Hindlimb muscle (tissue), 1 donor: ENCODE data around the gene ALX3. TPM values are rescaled to one million over a fixed set of nuclear protein-coding genes. Genes with fewer than 3 reads are reported as not detected.

Experiments used
- DNase-seq: peaks from one replicate; pipeline ENCODE4 v3.0.0-alpha.2; 2013
- polyA plus RNA-seq: library from polyadenylated mRNA; unstranded; fragments of 120-200 nt; gene quantifications from one replicate; pipeline ENCODE4 v1.2.1, GENCODE V29; 2013; ENCODE audit not compliant: insufficient read length

The ALX3 gene
- not detected for polyA plus RNA-seq

DNA sequence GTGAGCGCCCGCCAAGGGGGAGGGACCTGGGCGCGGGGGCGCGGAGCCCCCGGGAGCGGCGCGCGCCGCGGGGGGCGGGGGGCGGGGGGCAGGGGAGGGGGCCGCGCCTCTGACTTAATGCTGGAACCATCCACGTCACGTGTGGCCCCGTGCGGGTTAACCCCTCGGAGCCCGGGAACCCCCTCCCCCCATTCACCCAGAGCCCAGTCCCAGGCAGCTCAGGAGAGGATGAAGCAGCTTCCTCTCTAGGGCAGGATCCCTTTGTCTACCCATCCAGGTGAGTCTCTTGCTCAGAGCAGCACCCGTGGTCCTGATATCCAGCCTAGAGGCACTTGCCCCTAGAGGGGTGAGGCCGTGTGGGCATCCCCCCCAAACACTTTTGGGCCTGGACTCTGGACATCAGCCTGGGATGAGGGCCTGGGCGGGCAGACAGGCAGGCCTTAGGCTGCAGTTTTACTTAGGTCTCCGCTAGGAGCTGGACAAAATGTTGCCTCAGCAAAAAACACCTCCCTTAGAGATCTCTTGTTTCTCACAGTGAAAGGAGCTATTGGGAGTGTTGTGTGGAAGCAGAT, at the start of gene ALX3:
TSS of gene ALX3 (minus strand) at position 2 of the 572 bp plus-strand sequence. CDS start 60 bp downstream, outside the sequence.
- DNase-seq: no peak

GRCh38 chr1:110119843-110120242, 49.4 kb upstream of the ALX3 start:
- DNase-seq: no peak

- no peak for DNase-seq
Measured at GRCh38 chr1:110118636-110119396, 48.3 kb upstream of the ALX3 start.

DNA sequence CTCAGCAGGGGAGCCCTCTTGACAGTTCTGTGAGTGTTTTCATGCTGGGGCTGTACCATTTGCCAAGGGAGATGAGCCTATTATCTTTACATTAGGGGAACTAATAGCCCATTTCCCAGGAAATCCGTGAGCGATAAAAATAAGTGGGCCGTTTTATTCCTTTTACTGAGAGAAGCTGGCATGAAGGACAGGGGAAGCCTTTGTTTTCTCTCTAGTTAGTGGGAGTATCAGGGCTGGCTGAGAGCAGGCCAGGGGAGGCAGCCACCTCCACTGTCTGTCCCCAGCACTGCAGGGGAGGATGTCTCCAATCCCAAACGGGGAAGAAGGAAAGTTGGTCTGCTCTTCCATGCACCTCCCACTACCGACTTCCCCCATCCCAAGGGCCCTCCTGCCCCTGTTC, 44.3 kb upstream of the ALX3 start:
- DNase-seq: no peak

- DNase-seq: no peak
Measured at GRCh38 chr1:110114173-110114572, 43.7 kb upstream of the ALX3 start.

DNA sequence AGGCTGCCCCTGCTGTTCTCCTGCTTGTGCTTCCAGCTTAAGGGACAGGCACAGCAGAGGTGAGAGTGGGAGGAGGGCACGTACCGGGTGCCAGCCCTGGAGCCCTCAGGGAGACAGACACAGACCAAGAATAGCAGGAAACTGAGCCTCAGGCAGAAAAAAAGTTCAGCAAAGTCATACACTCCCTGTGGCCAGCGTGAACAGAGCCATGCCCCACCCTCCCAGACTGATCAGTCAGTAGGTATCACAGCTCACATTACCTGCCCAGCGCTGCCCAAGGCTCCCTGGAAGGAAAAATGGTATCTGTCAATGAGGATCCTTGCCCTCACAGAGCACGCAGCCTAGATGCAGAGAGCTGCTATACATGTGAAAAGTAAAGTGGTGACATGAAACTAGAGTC, 43.1 kb upstream of the ALX3 start:
- no peak for DNase-seq

GRCh38 chr1:110112656-110113055, 42.2 kb upstream of the ALX3 start:
- DNase-seq: no peak

GRCh38 chr1:110112143-110112542, 41.7 kb upstream of the ALX3 start, which contains the start of gene UBL4B:
TSS of gene UBL4B (plus strand) at chr1:110112443. CDS start at chr1:110112535, 92 bp downstream.
- DNase-seq: no peak

GRCh38 chr1:110111081-110111480, 40.6 kb upstream of the ALX3 start:
- no peak for DNase-seq

DNA sequence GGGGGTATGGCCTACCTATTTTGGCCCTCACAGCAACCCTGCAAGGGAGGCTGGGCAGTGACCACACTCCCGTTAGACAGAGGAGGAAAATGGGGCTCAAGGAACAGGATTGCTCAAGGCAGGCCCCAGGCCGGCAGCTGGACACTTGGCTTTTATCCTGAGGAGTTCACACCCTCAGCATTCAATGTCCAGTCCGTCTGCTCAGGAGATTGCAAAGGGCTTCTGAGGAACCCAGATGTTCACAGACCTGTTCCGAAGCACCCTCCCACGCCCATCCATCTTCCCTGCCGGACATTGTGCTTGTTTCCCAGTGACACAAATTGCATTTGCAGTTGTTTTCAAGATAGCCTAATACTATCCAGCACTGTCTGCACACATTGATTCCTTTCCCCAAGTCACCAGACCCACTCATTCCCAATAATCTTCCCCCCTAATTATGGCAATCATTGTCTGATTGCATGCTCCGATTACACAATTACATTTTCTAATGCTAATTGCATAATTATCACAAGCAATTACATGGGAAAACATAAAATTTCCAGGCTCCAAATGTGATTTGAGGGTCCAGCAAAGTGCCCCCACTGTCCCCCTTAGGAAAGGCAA, 37.5 kb upstream of the ALX3 start:
- no peak for DNase-seq

DNA sequence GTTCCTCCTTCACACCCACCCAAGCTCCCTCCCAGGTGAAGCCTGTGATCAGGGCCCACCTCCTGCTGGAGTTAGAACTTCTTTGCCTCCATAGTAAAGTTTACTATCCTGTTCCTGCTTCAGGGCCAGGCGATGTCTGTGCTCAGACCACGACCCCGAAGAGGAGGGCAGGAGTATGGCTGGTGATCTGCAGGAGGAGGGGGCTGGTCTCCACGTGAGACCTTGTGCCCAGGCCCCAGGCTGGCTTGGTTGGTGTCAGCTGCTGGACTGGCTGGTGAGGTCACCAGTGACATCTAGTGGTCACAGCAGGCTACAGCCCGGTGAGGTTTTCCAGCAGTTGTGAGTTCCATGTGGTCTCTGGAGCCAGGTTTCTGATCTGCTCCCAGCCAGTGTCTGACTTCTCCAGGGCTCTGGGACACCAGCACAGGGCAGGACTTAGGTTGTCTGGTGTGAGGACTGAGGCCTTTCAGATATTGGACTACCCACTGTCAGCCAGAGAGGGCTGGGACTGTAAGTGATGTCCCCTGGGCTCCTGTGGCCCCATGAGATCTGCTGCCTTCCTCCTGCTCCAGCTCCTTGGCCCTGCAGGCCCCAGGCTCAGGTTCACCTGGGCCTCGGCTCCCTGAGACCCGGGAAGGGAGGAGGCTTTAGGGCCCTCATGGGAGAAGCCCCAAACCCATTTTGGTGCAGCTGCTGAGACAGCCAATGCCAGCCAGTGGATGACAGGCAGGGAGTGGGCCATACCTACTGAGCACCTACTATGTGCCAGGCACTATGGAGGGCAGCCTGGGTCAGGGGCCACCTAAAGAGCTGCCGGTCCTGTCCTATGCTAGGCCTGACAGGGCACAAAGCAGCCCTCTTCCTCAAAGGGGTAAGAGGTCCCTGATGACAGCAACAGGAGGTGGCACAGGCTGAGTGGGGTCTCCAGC, 35.8 kb upstream of the ALX3 start:
- peak; percentile 64 for DNase-seq

GRCh38 chr1:110102081-110102480, 31.6 kb upstream of the ALX3 start:
- DNase-seq: no peak

DNA sequence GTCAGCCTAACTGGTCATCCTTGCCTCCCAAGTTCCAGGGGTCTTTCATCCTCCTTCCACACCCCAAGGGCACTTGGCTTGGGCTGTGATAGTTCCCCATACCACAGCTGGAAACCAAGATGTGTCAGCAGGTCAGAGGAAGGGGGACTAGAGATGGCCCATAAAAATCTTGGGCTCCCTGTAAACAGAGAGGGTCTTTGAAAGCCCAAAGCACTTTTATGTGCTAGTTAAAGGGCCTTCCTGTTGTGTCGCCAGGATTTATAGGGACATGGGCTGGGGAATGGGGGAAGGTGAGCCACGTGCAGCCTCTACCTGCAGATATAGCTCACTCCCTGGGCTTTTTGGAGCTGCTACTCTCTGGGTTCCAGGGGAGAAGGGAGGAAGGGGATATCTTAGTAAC, 29.9 kb upstream of the ALX3 start:
- DNase-seq: no peak

DNA sequence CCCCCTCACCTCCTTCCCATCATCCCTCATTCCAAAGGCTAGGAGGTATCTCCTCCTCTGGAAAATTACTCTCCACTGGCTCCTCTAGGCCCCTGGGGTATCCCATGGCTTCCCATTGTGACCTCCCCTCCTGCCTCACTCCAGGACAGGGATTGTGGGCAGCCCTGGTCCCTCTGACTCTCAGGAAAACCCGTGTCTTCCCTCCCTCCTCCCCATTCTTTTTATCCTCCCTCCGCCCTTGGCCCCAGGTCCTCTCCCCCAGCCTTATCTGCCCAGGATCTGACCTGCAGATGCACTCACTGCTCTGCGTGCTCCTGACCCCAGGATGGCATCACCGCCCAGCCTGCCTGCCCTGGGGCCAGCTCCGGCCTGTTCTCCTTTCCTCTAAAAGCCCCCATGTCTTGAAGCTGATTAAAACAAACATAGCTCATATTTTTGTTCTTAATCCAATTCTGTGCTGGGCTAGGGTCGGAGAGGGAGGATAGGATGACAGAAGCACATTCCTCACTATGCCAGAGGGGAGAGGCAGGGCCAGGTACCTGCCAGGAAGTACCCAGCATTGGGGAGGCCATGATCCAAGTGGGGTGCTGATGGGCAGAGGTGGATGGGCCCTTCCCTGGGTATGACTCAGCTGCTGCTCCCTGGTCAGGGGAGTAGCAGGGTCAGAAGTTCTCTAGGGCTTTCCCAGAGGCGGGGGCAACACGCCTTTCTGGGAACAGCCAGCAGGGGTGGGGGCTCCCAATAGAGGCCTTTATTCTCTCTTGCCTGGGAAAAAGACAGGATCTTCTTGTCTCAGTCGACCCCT, 28.0 kb upstream of the ALX3 start:
- no peak for DNase-seq

DNA sequence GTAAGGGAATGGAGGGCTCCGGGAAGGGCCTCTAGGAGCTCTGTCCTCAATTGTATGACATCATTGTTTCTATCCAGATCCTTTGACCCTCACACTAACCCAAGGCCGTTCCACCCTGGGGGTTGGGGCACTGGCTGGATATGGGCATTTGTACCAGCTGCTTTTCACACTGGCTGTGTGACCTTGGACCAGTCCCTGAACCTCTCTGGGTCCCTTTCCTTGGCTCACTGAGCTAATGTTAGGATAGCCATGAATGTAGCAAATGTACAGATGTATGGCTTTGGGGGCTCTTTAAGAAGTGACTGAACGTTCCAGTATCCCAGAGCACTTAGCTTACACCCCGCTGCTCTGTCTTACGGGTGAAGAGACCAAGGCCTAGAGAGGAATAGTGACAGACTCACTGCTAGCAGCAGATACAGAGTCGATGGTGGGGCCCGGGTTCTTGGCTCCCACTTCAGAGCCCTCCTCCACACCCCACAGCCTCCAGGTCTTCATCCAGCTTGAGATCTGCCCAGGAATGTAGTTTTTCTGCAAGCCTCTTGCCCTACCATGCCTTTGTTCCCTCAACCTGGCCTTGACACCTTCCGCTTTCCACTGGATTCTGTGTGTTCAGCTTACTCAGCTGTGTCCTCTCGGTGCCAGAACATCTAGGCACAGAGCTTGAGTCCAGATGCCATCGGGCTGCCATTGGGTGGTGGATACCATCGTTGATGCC, 27.2 kb upstream of the ALX3 start:
- no peak for DNase-seq

DNA sequence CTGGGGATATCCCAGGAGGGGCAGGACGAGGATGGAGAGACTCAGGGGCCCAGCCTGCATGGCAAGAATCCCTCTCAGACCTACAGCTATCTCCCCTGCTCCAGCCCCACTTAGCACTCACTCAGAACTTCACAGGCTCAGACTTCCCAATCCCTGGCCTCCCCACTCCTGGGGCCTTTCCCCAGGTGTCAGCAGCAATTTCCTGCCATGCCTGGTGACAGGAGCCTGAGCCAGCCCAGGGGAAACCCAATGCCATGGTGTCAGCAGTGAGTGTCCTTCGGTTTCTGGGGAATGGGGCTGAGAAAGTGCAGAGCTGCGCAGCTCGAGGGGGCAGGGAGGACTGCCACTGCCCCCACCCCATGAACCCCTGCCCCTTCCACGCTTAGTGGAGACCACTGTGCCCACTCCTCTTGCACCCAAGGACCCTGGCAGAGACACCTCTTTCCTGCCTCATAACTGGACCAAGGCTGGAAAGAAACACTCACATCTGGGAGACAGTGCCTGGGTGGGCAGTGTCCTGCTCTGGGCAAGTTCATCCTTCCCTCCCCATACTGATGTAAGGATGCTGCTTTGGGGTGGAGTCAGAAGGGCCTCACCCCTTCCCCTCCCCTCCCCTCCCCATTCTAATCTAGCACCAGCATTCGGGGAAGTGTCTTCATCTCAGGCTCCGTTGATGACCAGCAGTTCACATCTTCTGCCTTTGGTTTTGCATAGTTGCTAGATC, 24.6 kb upstream of the ALX3 start:
- no peak for DNase-seq

DNA sequence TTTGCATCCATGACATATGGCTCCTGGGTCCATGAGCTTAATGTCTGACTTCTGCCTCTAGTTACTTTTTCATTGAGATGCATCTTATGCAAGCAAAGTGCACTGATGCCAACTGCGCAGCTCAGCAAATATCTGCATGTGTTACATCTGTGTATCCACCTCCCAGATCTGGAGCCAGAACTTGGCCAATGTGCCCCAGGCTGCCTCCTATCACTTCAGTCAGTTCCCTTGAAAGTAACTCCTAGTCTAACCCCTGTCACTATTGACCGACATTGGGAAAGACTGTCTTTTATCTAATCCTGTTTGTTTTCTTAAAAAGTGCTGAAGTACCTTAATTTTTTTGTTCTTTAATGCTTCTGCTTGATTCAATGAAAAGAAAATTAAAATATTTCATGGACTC, 22.5 kb upstream of the ALX3 start:
- no peak for DNase-seq

DNA sequence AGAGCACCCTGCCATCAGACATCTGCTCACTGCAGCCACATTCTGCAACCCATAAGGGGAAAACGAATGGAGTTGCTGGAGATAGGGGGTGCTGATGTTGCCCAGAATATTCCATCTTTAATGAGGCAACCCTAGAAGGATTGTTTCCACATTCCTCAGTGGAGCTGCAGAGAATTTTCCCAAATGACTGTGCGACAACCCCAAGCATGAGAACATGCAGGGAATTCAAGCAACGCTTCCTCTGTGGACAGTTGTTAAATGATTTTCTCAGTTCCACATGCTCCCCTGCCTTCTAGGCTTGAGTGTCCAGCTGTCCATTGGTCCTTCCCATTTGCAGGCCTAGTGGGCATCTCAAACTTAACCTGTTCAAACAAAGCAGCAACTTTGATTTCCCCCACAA, 21.3 kb upstream of the ALX3 start:
- DNase-seq: no peak

DNA sequence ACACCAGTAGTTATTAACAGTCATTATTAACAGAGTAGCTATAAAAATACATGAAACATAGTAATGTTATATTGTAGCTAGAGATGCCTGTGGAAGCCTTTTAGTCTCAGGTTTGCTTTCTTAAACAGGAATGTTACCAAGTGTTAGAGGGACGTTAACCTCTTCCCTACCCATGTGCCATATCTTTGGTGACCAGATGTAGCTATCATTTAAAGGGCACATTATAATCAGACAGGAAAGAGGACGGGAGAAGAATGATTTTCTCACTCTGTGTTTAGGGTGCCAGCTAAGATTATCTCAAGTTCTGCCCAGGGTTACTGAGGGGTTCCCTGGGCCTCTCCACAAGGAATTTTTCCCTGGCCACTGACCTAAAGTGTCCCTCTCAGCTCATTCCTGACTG, 20.9 kb upstream of the ALX3 start:
- DNase-seq: no peak

DNA sequence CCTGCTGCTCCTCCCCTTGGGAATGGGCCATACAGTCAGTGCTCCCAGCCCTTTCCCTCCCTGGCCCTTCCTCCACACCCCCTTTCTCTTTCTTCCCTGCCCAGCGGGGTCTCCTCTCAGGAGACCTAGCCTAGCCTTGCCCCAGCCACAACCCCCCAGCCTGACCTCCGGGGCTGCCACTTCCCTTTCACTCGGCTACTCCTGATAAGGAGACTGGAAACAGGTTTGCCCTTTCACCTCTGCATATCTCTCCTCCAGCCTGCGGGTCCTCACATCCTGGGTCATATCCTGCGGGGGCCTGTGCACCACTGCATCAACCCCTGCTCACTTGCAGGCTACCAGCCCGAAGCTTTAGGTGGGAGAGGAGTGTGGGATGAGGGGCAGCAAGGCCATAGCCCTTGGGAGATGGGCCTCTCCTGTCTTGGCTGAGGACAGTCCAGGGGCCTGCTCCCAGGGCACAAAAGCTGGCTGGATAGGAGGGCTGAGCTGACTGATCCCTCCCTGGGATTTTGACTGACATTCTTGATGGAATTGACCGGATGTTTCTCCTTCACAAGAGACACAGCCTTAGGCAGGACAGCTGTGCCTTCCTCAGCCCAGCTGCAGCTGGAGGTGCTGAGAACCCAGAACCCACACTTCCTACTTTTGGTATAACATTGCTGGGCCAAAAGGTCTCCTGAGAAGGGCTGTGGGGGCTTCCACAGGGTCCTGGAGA, 19.2 kb upstream of the ALX3 start:
- DNase-seq: no peak
